Thyroid gland (tissue), 4 donors: ENCODE results near the gene MED19.
A peak's percentile ranks its signal among the peaks of the same experiment; 100 is the strongest.

ENCODE experiments used
- CTCF ChIP-seq, 6 experiments: fragments of 200-600 bp in 3 of 6; fragments of 450-650 bp in 3 of 6; sonication (generic) in 3 of 6; IDR thresholded peaks; one replicate each; pipeline ENCODE4 v1.5.1; 2016 to 2019; ENCODE audit warnings: antibody characterized with exemption in 6 of 6, mild to moderate bottlenecking in 2 of 6, inconsistent platforms in 1 of 6, moderate library complexity in 1 of 6
- POLR2A ChIP-seq, 2 donors: fragments of 450-650 bp; IDR thresholded peaks; one replicate each; pipeline ENCODE4 v1.6.1; 2017; ENCODE audit warnings: antibody characterized with exemption in 2 of 2, mild to moderate bottlenecking in 2 of 2, moderate library complexity in 1 of 2

GRCh38 chr11:57751676-57752253, 39.8 kb upstream of the MED19 start, which contains the start of gene BTBD18:
- TF ChIP-seq CTCF (IDR thresholded peaks at IDR 0.05) (peak in 5 of 6 experiments; percentile 30 to 70 (median 57)), POLR2A (IDR thresholded peaks at IDR 0.05) (no peak)
